Activated CD4-positive, alpha-beta T cell treated with anti-CD3 and anti-CD28 coated beads for 36 hours (primary cell): ENCODE measurements around the gene MAMSTR. TPM values are rescaled to one million over a fixed set of nuclear protein-coding genes. Genes with fewer than 3 reads are reported as not detected.
"Not testable (repeated sequence)": the region's sequence is repeated elsewhere in the genome, so short reads cannot be mapped to it uniquely, and the experiment has no call there.

Source experiments
- ATAC-seq: fragments of 200-7000 bp; cut with Tn5 transposase; one replicate; pipeline ENCODE4 v1.10.0; 2021; ENCODE audit warnings: mild to moderate bottlenecking, moderate library complexity
- CTCF ChIA-PET: fragments of 350-600 bp; sonication (Branson Sonifier 250); formaldehyde crosslinking; loops from one replicate; lab custom pipeline; 2021; ENCODE audit warnings: antibody characterized with exemption; lab: Charles Lee
- POLR2A ChIA-PET: fragments of 350-600 bp; sonication (Branson Sonifier 250); formaldehyde crosslinking; loops from one replicate; lab custom pipeline; 2021; ENCODE audit warnings: antibody characterized with exemption, inconsistent platforms; lab: Charles Lee
- DNase-seq: peaks from one replicate; pipeline ENCODE4 v3.0.0-alpha.2; 2020
- H3K27ac Mint-ChIP-seq: one replicate; pipeline ENCODE4 v1.8.0; 2021; ENCODE audit warnings: mixed read lengths
- H3K27me3 Mint-ChIP-seq: one replicate; pipeline ENCODE4 v1.8.0; 2021; ENCODE audit warnings: mixed read lengths
- H3K36me3 Mint-ChIP-seq: one replicate; pipeline ENCODE4 v1.8.0; 2021; ENCODE audit warnings: low read depth, mixed read lengths
- H3K4me1 Mint-ChIP-seq: one replicate; pipeline ENCODE4 v1.8.0; 2021; ENCODE audit warnings: mixed read lengths
- H3K4me3 Mint-ChIP-seq: one replicate; pipeline ENCODE4 v1.8.0; 2021; ENCODE audit warnings: mild to moderate bottlenecking, moderate library complexity, mixed read lengths
- H3K9me3 Mint-ChIP-seq: one replicate; pipeline ENCODE4 v1.8.0; 2021; ENCODE audit warnings: low read depth, mixed read lengths
- intact Hi-C, 2 experiments: fragments of 100-400 bp; cut with DNase I in 1 of 2; cut with micrococcal nuclease in 1 of 2; formaldehyde crosslinking; loops; one replicate each; pipeline versions ENCODE4 v1.14.2 to v1.15.1; 2022 to 2024; cut with DNase I, micrococcal nuclease
- total RNA-seq, 2 experiments: library from RNA; stranded (reverse); gene quantifications; one replicate each; pipeline ENCODE4 v1.2.3, GENCODE V29; 2021

The MAMSTR gene
- total RNA-seq, 2 experiments from 2014 or later: 0.69 to 0.70 TPM

DNA sequence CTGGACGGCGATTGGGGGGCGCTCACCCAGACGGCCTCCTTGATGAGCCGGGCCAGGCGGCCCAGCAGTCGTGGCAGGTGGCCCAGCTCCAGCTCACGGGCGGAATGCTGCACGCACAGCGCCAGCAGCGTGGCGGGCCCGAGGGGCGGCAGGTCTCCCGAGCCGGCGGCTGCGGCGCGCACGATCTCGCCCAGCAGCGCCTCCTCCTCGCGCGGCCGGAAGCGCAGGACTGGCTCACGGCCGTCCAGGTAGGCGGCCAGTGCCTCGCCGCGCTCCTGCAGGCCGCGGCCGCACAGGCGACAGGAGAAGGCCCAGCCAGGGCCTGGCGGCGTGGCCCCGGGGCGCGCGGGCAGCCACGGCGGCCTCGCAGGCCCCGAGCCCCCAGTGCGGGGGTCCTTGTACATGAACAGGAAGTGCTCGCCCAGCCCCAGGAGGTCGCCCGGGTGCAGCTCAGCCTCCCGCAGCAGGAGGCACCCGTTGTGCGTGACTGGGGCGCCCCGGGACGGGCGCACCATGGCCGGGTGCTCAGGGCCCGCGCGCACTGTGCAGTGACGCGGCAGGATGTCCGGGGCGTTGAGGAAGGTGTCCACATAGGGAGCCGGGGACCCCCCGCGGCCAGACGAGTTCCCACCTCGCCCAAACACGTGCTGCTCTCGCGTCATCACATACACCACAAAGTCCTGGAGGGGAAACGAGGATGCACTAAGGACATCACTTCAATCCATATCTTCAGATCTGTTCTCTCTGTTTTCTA is 9.6 kb upstream of the MAMSTR start:
- Mint-ChIP-seq H3K27me3 (no peaks in the 10 kb centered on the region), H3K36me3 (peaks cover 18% of the 10 kb centered on the region), H3K4me3 (no peak overlapping the region), H3K9me3 (peaks cover 13% of the 10 kb centered on the region), H3K4me1 (peaks cover 17% of the 10 kb centered on the region), H3K27ac (no peak overlapping the region)
- ChIA-PET POLR2A (no interaction called here), CTCF (interaction anchor here (1.0 to 1.4 kb wide), 2 partner anchors 10 to 59 kb away, joined by 5 to 6 read pairs; no protein-coding TSS in a partner anchor)
- ATAC-seq: no peak
- intact Hi-C loops: no loop called here
- DNase-seq: no peak

DNA sequence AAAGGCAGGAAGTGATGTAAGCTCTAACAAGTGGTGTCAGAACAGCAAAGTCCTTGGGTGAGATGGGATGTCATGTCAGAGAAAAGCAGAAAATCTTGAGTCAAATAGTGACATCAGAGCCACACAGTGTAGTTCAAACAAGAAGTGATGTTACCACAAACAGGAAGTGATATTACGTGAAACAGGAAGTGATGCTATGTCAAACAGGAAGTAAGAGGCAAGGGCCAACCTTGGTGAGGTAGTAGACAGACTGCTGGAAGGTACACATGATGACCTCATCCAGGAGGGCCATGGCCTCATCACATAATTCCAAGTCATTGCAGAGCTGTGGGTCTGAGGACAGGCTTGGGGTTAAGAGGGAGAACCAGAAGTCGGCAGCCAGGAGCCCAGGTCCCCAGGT is 7.0 kb upstream of the MAMSTR start:
- Mint-ChIP-seq H3K9me3 (peaks cover 13% of the 10 kb centered on the region), H3K36me3 (peaks cover 18% of the 10 kb centered on the region), H3K4me3 (peak overlapping the region; percentile 41), H3K4me1 (peaks cover 17% of the 10 kb centered on the region), H3K27me3 (no peaks in the 10 kb centered on the region), H3K27ac (peak overlapping the region; percentile 93)
- intact Hi-C loops: no loop called here
- DNase-seq (peak; percentile 43), ATAC-seq (peak; percentile 61)
- CTCF ChIA-PET: interaction anchor here (1.6 kb wide), 1 partner anchor 267 kb away, joined by 3 read pairs; the partner anchor contains the start of genes GYS1 and RUVBL2
- POLR2A ChIA-PET: no interaction called here

DNA sequence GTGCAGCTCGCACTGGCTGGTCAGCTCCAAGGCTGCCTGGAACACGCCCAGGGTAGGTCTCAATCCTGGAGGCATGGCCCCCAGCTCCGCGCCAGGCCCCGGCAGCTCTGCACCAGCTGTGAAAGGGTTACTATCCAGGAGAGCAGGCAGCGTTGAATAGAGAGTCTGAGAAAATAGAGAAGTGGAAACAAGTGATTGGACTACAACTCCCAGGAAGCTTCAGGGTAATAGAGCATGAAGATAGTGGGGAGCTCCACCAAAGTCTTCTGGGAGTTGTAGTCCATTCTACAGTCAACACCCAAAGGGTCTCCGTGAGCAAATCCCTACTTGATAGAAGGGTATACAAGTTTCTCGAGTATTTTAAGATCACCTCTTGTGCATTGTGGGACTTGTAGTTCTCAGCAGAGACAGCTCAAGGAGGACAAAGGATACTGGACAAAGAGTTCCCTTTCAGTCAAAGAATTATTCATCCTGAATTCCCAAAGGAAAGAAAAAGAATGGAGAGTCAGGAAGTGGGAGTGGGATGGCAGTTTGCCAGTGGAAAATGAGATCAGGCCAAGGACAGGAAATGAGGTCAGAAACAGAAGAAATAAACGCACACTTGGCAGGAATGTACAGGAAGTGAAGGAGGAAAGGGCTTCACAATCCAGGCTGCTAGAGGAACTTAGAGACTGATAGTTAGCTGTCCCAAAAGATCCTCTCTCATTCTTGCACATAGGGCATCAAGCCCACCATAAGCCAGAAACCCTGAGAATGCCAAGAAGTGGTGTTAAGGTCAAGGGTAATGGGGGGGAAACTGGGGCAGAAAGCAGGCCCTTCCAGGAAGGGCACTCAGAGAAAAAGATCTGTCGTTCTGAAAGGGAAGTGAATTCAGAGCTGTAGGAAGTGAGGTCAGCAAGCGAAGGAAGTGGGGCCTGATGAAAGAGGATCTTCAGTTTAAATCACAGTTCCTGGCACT is 5.5 kb upstream of the MAMSTR start:
- intact Hi-C loops: loop anchor here in 1 of 2 experiments (1.0 to 5.0 kb wide), 6 partner anchors 11 to 917 kb away; partner anchors contain the start of genes NUCB1, RRAS, SCAF1 and TMEM143
- ChIA-PET CTCF (interaction anchor here (0.6 to 2.4 kb wide), 8 partner anchors 9 to 119 kb away, joined by 3 to 12 read pairs (median 4); no protein-coding TSS in a partner anchor), POLR2A (interaction anchor here (0.6 kb wide), 1 partner anchor 14 kb away, joined by 3 read pairs; no protein-coding TSS in a partner anchor)
- Mint-ChIP-seq H3K27ac (peak overlapping the region; percentile 93), H3K27me3 (no peaks in the 10 kb centered on the region), H3K4me3 (no peak overlapping the region), H3K4me1 (peaks cover 21% of the 10 kb centered on the region), H3K9me3 (peaks cover 13% of the 10 kb centered on the region), H3K36me3 (peaks cover 18% of the 10 kb centered on the region)
- DNase-seq: peak; percentile 33
- peak; percentile 34 for ATAC-seq

DNA sequence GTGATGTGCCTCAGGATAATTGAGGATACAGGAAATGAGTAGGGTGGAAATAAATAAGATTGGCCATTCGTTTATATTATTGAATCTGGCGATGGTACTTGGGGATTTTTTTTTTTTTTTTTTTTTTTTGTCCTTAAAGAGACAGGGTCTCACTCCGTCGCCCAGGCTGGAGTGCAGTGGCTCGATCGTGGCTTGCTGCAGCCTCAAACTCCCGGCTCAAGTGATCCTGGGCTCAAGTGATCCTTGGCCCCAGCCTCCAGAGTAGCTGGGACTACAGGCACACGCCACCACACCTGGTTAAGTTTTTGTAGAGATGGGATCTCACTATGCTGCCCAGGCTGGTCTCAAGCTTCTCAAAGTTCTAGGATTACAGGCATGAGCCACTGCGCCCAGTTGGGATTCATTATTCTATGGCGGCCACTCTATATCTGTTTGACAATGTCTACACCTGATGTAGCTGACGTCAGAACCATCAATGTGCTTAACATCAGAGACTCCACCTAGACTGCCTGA is 2.7 kb upstream of the MAMSTR start:
- intact Hi-C loops: loop anchor here in 1 of 2 experiments (5.0 kb wide), 2 partner anchors 400 to 920 kb away; partner anchors contain the start of genes RRAS and SCAF1
- ChIA-PET POLR2A (no interaction called here), CTCF (interaction anchor here (0.5 to 0.9 kb wide), 2 partner anchors 272 to 1453 kb away, joined by 3 to 4 read pairs; partner anchors contain the start of gene RUVBL2)
- Mint-ChIP-seq H3K27ac (no peak overlapping the region), H3K36me3 (peaks cover 18% of the 10 kb centered on the region), H3K4me3 (no peak overlapping the region), H3K4me1 (peaks cover 22% of the 10 kb centered on the region), H3K27me3 (no peaks in the 10 kb centered on the region), H3K9me3 (peaks cover 13% of the 10 kb centered on the region)
- DNase-seq: no peak
- no peak for ATAC-seq

DNA sequence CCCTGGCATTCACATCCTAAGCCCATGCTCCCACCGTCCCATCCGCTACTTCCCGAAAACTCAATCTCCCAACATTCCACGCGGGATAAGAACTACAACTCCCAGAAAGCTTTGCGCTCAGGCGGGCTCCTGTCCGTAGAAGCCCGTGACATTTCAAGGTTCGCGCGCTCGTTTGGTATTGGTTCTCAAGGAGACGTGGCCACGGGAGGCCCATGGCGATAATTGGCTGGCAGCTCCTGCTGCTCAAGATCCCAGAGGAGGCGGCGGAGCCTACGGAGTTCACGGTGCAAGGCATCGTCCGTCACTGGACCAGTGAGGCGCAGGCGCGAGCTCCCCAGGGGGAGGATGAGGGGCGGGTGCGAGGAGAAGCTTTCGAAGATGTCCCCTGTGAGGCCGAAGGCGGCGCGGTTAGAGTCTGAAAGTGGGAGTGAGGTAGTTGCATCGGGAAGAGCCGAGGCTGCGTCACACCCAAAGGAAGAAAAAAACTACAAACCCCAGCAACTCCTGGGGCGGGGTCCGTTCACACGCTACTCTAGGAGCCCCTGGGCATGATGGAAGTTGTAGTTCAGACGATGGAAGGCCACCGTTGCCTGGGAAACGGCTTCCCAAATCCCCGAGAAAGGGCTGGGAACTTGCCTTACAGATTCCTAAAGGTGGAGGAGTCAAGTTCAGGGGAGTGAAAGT is 1.2 kb upstream of the MAMSTR start:
- CTCF ChIA-PET: interaction anchor here (0.5 to 1.5 kb wide), 3 partner anchors 19 to 995 kb away, joined by 3 to 12 read pairs (median 3); partner anchors contain the start of gene RASIP1
- intact Hi-C loops: loop anchor here (1.0 to 5.0 kb wide), 8 partner anchors 18 to 922 kb away; partner anchors contain the start of genes GRWD1 (in 1 of the 2), NUCB1 (in 1 of the 2), RPL18 (in 1 of the 2) and RRAS (in 1 of the 2)
- Mint-ChIP-seq H3K27ac (peak overlapping the region; percentile 97), H3K9me3 (peaks cover 6% of the 10 kb centered on the region), H3K36me3 (peaks cover 7% of the 10 kb centered on the region), H3K4me3 (peak overlapping the region; percentile 80), H3K27me3 (no peaks in the 10 kb centered on the region), H3K4me1 (peaks cover 14% of the 10 kb centered on the region)
- DNase-seq (peak; percentile 97), ATAC-seq (peak; percentile 96)
- POLR2A ChIA-PET: interaction anchor here (0.6 kb wide), 1 partner anchor 775 kb away, joined by 3 read pairs; no protein-coding TSS in a partner anchor

DNA sequence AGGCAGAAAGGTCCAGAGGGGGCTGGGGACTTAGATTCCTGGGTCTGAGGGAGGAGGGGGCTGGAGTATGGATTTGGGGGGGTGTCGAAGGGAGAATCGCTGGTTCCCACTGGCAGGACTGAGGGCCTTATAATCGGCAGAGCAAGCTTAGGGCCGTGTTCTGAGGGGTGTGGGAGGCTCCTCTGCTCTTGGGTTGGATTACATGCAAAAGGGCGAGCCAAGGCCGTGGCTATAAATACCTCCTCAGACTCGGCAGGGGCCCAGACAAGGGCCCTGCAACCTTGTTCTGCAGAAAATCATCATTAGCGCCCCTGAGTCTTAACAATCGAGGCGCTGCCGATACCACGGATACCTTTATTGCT is 707 bp upstream of the MAMSTR start:
- peak overlapping the region; percentile 97 for H3K27ac Mint-ChIP-seq

DNA sequence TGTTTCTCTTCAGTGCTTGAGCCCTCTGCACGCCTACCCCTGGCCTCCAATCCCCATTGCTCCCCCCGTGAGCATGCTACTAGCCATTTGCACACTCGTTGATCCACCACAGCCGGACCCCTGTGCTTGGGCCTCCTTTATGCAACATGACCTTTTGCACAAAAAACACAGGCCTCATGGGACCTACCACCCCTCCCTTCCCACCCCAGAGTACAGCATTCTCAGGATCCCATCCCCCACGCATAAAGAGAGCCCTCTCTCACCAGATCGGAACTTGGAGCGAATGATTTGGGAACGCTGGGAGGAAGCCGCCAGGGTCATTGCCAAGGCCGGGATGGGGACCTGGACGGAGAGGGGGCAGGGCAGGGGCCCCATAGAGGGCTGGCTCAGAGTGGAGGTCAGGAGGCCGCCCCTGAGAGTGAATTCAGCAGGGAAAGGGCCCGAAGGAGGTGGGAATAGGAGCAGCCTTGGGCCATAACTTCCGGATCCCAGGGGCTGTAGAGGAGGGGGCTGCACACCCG is 754 bp downstream of the MAMSTR start:
- Mint-ChIP-seq H3K27me3 (no peaks in the 10 kb centered on the region), H3K27ac (no peak overlapping the region), H3K36me3 (no peaks in the 10 kb centered on the region), H3K4me3 (no peak overlapping the region), H3K4me1 (peaks cover 11% of the 10 kb centered on the region), H3K9me3 (no peaks in the 10 kb centered on the region)
- CTCF ChIA-PET: no interaction called here
- ATAC-seq: no peak
- no peak for DNase-seq
- intact Hi-C loops: no loop called here
- POLR2A ChIA-PET: no interaction called here

More for the DNA sequence above, 707 bp upstream of the MAMSTR start:
- DNase-seq (no peak), ATAC-seq (peak; percentile 14)
- Mint-ChIP-seq H3K9me3 (peaks cover 3% of the 10 kb centered on the region), H3K4me3 (peak overlapping the region; percentile 80), H3K27me3 (no peaks in the 10 kb centered on the region), H3K4me1 (peaks cover 10% of the 10 kb centered on the region), H3K36me3 (peaks cover 3% of the 10 kb centered on the region)
- CTCF ChIA-PET: interaction anchor here (0.9 to 1.5 kb wide), 2 partner anchors 19 to 20 kb away, joined by 3 to 12 read pairs; partner anchors contain the start of gene RASIP1
- POLR2A ChIA-PET: interaction anchor here (0.6 kb wide), 1 partner anchor 775 kb away, joined by 3 read pairs; no protein-coding TSS in a partner anchor
- intact Hi-C loops: loop anchor here (1.0 to 5.0 kb wide), 6 partner anchors 19 to 922 kb away; partner anchors contain the start of genes GRWD1 (in 1 of the 2), RRAS (in 1 of the 2) and SCAF1 (in 1 of the 2)

DNA sequence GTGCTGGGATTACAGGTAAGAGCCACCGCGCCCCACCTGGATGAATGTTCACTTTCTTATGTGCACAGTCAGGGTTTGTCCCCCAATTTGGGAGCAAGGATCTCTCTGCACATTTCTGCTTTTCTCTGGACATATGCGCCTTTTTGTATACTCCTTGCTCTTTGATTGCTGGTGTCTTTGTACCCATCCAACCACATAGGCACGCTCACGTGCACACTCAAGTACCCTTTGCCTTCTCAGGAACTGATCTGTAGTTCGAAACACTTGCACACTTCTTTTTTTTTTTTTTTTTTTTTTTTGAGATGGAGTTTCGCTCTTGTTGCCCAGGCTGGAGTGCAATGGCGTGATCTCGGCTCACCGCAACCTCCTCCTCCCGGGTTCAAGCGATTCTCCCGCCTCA is 1.4 kb downstream of the MAMSTR start:
- POLR2A ChIA-PET, H3K27ac Mint-ChIP-seq, H3K27me3 Mint-ChIP-seq, DNase-seq, H3K9me3 Mint-ChIP-seq, CTCF ChIA-PET, ATAC-seq, intact Hi-C loops, H3K4me3 Mint-ChIP-seq, H3K36me3 Mint-ChIP-seq: not testable (repeated sequence)
- H3K4me1 Mint-ChIP-seq: peaks cover 12% of the 10 kb centered on the region

DNA sequence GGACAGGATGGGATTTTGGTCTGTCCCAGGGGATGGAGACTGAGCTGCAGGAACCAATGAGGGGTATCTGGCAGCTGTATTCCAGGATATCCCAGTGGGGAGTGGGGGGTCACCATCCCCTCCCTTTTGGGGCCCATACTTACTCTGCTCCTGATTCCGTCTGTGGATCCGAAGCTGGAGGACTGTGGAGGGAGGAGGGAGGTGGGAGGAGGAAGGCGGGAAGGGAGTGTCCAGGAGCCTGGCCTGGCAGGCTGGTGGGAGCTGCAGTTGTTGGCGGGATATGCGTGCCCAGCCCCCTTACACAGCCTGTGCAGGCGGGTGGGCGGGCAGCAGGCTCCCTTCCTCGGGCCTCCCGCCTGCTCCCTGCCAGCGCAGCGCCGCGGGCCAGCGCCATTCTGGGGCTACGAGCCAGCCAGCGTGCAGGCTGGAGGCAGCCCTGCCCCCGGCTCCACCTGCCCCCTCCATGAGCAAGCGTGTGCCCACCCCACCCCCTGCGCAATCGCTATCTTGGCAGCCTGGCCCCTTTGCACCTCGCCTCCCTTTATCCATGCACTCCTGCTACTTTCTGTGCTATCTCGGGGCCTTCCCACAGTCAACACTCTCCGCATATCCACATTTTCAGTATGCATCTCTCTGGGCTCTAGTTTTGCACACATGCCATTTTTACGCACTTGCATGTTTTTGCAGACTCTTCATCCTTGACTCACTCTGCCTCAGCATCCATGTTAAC is 2.8 kb downstream of the MAMSTR start:
- no peak overlapping the region for H3K27ac Mint-ChIP-seq
- DNase-seq (no peak), ATAC-seq (no peak)
- H3K9me3 Mint-ChIP-seq: no peaks in the 10 kb centered on the region
- H3K27me3 Mint-ChIP-seq: no peaks in the 10 kb centered on the region
- CTCF ChIA-PET: interaction anchor here (0.8 to 1.2 kb wide), 2 partner anchors 8 to 22 kb away, joined by 4 read pairs; no protein-coding TSS in a partner anchor
- POLR2A ChIA-PET: interaction anchor here (0.6 kb wide), 1 partner anchor 276 kb away, joined by 4 read pairs; the partner anchor contains the start of gene GYS1
- no peak overlapping the region for H3K4me3 Mint-ChIP-seq
- intact Hi-C loops: no loop called here
- H3K4me1 Mint-ChIP-seq: peaks cover 18% of the 10 kb centered on the region
- H3K36me3 Mint-ChIP-seq: no peaks in the 10 kb centered on the region
